NCI-H2081 treated with DMSO at 0.1 percent for 48 hours (cell line): ENCODE measurements around the gene HADHA.

Source experiments
- DNase-seq: peaks from one replicate; lab custom pipeline; 2025; lab: John Stamatoyannopoulos, UW

Gene HADHA

DNA sequence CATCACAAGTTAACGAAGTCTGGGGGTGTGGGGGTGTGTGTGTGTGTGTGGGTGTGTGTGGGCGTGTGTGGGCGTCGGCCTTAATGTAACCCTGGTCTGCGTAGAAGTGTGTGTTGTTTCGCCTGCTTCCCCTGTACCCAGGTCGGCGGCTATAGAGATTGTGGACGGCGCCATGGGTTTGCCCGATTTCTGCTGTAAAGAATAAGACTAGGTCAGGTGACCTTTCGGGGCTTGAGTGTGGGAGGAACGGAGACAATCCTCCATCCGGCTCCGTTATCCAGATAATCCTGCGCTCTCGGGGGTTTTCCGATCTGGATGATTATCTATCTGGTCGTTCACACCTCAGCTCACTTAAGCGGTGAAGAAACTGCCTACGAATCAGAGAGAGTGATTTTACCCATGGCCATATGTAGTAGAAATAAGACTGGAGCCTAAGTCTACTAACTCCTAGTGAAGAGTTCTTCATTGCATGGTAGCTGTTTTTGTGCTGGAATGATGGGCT lies 850 bp upstream of the HADHA start:
- DNase-seq = no peak

DNA sequence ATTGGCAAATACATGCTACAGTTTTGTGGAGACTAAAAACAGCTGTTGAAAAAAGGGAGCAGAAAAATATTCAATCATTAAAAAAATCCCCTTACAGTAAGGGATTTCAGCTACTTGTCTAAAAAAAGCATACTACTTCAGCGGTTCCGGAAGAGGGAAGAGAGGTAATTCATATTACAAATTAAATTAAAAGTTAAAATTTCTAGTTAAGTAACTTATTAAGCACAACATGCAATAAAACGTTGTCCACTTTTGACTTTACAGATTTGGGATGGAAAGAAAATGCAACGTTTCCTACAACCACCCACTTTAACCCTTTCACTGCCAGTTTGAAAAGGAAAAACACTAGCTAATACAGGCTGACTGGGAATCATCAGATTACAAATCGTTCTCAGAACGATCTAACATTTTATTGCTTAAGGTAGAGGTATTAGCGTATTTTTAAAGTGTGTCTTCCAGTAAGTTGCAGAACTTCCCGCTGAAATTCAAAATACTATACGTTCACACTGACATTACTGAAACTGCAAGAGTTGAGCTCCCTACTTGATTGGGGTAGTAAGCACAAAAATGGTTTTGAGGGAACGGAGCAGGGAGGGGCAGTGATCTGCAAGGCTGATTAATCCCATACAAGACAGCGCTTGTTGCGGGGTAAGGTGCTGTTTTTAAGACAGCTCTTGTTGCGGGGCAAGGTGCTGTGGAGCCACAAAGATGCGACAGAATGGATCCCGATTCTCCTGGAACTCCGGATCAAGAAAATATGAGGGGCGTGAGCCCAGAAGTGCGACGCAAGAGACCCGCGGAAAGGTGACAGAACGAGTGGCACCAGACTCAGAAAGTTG lies 743 bp downstream of the HADHA start:
- no peak for DNase-seq

DNA sequence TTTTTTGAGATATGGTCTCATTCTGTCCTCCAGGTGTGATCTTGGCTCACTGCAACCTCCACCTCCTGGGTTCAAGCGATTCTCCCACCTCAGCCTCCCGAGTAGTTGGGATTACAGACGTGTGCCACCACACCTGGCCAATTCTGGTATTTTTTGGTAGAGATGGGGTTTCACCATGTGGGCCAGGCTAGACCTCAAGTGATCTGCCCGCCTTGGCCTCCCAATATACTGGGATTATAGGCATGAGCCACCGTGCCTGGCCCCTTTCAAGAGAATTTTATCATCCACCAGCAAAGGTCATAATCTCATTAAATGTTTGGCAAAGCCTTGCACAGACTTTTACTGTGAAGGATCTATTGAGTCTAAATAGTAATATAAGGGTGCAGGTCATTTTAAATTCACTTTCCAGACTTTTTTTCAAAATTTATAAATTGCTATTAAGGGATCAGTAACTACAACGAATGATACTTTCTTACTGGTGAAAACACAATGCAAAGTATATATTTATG lies 2.5 kb downstream of the HADHA start:
- no peak for DNase-seq

DNA sequence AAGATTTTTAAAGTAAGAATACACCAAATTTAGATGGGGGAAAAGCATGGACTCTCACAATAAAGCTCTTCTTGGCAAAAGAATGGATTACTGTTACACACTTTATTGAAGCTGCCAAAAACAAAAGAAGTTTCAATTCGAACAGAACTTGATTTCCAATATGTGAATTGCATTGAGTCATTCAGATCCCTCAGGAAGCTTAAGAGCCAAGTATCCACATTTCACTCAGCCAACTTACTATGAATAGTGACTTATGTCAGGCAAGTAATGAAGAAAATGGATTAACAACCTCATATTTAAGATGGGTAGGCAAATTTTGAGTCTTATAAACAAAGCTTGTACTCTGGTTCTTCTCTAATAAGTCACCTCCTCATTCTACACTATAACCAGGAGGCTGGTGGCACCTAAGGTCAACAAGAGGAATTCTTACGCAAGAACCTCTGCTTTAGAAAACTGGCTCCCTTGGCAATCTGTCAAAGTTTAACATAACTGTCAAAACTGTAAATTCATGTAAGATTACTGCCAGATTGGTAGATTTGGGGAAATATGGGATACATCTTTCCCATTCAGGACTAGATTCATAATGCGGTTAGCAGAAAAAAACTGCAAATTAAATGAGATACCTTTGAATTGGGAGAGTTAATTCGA lies 6.0 kb downstream of the HADHA start:
- no peak for DNase-seq

DNA sequence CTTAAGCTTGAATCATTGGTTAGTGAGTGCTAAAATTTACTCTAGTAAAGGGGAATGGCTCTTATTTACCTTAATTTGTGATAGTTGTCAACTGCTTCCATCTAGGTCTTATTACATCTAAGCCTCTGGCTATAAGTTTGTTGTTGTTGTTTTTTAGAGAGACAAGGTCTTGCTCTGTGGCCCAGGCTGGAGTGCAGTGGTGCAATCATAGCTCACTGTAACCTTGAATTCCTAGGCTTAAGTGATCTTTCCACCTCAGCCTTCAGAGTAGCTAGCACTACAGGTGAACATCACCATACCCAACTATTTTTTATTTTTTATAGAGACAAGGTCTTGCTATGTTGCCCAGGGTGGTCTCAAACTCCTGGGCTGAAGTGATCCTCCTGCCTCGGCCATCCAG lies 6.6 kb downstream of the HADHA start:
- no peak for DNase-seq

DNA sequence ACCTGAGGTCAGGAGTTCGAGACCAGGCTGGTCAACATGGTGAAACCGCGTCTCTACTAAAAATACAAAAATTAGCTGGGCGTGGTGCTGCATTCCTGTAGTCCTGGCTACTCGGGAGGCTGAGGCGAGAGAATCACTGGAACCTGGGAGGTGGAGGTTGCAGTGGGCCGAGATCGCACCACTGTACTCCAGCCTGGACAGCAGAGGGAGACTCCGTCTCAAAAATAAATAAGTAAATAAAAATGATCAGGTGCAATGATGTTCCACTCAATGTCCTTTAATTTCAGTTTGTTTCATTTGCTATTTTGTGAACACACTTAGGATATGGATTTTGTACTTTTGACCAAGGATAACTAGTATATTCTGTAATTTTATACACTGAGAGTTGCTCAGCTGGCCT lies 9.3 kb downstream of the HADHA start:
- no peak for DNase-seq

DNA sequence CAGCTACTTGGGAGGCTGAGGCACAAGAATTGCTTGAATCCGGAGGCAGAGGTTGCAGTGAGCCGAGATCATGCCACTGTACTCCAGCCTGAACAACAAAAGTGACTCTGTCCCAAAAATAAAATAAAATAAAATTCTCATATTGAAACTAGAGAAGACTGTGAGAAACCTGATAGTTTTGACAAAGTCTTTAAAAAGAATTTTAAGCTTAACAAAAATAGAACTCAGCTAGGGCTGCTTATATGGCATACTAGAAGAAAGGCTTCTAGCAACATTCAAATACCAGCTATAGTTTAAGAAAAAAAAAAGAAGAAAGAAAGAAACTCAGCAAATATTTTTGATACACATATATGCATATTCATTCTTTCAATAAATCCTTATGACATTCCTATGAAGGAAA lies 13.6 kb downstream of the HADHA start:
- DNase-seq = no peak

DNA sequence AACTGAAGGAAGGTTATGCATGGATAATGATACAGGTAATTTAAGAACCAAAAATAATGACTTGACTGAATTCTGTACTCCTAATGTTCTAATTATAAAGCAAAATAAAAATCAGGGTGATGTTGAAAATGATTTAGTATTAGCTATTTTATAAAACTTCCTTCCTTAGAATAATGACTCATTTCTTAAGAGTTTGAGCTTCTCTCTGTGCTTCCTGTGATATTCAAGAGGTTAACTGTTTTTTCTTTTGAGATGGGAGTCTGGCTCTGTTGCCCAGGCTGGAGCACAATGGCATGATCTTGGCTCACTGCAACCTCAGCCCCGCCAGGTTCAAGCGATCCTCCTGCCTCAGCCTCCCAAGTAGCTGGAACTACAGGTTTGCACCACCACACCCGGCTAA lies 14.8 kb downstream of the HADHA start:
- no peak for DNase-seq

DNA sequence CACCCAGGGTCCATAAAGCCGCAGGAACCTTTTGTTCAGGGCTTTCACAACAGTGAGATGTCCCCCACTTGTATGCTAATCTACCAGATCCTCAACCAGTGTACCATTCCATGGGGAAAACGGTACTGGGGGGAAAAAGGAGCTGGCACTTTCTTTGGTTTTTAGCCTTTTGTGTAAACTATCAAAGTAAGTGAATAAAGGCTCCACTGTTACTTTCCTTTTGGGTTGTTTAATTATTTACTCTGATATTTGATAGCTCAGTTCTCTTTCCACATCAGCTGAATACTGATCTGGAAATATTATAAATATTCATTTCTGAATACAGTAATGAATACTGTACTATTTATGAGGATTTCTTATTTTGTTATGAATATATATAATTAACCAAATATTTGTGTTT lies 20.3 kb downstream of the HADHA start:
- DNase-seq = no peak

DNA sequence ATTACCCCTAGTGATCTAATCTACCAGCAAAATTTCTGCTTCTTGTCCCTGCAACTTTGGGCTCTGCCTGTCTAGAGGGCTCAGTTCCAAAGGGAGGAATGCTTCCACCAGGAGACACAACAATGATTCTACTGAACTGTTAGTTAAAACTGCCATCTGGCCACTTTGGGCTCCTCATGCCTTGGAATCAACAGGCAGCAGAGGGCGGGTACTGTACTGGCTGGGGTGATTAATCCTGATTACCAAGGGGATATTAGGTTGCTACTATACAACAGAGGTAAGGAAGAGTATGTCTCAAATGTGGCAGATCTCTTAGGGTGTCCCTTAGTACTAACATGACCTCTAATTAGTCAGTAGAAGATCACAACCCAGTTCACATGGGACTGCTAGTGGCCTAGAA lies 21.4 kb downstream of the HADHA start:
- no peak for DNase-seq

DNA sequence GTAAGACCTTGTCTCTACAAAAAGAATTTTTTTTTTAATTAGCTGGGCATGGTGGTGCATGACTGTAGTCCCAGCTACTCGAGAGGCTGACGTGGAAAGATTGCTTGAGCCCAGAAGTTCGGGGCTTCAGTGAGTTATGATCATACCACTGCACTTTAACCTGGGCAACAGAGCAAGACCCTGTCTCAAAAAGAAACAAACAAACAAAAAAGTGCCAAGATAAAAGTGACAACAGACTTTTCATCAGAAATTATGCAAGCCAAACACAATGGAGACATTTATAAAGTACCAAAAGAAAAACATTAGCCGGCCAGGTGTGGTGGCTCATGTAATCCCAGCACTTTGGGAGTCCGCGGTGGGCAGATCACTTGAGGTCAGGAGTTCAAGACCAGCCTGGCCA lies 26.7 kb downstream of the HADHA start:
- DNase-seq = no peak

DNA sequence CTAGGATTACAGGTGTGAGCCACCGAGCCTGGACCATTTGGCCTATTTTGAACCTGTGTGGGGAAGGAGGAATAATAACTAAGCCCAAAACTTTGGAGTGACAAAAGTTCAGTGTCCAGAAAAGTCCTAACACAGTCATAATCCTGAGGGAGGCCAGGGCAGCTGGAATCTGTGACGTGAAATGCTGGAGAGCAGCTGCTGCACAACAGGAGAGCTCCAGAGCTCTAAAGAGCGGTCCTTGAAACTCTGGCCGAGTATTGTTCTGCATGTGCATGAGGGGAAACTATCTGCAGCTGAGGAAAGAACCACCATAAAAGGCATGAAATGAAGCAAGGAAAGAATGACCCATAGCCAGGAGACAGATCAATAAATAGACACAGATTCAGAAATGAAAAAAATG lies 27.8 kb downstream of the HADHA start:
- DNase-seq = no peak

DNA sequence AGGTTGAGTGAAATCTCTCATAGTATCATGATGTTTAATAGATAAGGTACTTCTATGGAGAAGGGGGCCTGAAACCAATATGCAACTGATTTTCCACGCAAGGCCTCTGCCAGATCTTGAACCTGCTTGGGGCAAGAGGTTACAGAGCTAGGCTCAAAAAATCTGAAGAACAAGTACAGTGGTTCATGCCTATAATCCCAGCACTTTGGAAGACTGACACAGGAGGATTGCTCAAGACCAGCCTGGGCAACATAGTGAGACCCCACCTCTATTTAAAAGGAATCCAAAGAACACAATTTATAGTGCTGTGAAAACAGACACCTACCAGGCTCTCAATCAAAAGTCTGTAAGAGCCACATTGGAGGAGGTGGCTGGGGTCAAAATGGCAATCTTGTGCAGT lies 28.6 kb downstream of the HADHA start:
- no peak for DNase-seq

DNA sequence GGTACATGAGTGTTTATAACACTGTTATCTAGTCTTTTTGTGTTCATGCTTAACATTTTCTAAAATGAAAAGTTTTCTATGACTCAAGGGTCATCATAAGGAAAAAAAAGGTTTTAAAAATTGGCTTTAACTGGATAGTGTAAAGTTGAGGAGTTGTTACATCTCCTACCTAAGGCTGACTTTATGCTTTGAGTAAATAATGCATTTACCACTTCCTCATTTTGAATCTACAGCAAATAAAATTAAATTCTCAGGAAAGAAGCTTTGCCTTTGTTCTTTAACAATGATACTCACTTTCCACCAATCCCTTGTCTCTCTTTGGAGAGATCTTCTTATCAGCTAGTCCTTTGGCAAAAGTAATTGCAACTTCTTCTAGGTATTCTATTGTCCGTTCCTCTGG lies 29.7 kb downstream of the HADHA start:
- no peak for DNase-seq

DNA sequence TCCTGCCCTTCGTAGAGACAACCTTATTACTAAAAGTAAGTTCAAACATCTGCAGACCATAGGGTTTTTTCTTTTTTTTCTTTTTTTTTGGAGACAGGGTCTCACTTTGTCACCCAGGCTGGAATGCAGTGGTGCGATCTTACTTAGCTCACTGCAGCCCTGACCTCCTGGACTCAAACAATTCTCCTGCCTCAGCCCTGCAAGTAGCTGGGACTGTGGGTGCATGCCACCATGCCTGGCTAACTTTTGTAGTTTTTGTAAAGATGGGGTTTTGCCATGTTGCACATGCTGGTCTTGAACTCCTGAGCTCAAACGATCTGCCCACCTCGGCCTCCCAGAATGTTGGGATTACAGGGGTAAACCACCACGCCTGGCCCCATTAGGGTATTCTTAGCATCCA lies 32.4 kb downstream of the HADHA start:
- no peak for DNase-seq

DNA sequence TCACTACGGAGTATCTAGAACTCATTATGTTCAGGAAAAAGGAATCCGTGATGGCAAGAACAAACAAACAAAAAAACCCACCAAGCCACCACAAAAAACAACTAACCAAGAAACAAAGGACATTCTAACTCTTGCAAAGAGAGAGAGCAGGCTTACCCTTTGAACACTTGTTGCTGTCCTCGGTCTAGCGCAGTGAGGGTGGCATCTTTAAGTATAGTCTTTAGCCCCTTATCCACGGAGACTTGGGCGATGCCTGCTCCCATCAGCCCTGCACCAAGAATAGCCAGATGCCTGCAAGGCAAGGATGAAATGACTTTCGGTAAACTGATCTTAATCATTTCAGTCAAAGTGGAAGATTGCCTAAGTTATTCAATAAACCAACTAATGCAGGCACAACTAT lies 40.5 kb downstream of the HADHA start:
- no peak for DNase-seq

DNA sequence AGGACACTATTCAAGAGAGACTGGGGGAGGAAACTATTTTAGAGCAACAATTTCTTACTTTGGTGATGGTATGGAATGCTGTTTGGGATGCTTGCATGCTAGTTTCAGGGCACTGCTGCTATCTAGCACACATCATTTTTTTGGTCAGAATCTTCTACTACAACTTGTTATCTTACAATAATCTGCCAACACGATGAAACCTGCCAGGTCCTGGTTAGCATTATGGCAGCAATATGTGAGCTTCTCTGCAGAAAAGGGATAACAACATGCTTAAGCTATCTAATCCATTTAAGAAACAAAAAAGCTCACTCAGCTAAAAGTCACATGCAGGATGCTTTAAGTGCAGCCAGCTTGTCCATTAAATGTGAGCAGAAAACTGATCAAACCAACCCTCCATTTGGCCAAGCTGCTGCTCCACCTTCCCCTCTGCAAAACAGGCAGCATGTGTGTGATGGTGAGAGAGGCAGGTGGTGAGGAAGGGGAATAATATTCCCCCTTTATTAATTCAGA lies 41.4 kb downstream of the HADHA start:
- DNase-seq = no peak

DNA sequence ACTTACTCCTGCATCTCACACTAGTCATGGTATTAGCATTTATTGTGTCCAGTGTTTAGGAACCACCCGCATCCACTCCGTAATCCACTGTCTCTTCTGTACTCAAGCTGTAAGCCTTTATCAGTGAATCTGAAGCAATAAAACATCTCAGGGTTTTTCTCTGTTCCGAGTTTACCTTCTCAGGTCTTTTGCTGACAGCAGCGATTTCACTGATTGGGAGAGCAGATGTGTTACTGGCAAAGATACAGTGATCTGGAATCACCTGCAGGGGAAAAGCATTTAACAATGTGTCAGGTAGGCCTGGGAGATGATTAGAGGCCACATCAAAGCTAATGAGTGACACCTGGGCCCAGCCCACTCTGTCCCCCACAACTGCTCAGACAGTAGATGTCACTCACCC lies 46.9 kb downstream of the HADHA start:
- DNase-seq = no peak

DNA sequence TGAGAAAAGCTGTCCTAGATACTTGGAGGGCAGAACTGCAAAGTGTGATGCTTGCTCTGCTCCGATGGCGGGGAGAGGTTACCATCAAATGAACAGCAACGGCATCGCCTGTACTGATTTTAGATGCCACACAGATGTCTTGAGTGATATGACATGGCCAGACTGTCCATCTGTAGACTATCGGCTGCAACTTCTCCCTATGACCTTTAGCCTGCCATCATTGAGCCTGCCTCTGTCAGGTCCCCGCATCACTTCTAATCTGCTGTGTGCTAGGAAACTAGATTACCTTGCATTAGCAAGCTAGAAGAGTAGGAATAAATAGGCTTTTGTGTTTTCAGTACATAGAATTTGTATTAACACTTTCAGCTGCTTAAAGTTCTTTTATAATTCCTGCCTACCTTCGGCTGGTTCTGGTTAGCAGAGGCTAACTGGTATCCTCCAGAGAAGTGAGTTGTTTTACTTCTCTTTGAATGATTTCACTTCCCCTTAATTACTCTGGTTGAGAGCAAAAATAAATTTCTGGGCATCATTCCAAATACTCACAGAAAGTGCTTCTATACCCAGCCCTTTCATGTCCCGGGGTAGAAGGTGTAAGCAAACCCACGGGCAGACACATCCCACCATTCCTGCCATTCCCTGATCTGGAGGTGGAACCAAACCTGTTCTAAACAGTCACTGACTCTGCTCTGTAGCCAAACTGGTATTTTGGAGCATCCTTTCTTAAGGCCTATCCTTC lies 47.6 kb downstream of the HADHA start:
- no peak for DNase-seq

DNA sequence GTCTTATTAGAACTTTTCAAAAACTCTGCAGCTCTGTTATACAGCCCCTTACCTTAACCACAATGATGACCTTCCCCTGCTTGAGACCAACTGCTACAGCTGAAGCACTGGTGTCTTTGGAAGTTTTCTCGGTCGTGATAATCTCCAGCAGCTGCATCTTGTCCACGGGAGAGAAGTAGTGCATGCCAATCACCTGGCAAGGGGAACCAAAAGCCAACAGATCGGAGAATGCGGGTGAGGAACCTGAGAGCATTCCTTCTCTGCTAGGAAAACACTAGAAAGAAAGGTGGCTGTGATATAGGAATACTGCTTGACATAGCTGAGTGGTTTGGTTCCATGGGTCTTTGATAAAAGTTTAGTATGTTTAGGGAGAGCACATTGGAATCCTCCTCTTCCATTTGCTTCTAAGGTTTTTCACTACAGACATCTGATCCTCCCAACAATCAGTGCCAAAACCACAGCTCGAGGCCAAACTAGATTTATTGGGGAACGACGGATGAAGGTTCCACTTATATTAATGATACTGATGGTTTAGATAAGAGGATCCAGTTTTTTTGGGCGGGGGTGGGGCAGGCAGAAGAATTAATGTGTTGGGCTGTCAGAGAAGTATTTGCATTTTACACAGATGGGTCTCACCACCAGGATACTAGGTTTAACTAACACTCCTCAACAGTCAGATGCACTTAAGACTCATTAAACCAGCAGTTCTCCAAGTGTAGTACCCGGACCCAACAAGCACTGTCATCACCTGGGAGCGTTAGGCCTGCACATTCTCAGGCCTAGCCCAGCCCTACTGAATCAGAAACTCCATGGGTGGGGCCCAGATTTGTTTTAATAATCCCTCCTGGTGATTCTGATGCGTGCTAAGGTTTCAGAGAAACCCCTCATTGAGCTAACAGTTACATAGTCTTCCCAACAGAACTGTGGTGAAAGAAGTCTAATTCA lies 49.1 kb downstream of the HADHA start:
- DNase-seq = no peak

DNA sequence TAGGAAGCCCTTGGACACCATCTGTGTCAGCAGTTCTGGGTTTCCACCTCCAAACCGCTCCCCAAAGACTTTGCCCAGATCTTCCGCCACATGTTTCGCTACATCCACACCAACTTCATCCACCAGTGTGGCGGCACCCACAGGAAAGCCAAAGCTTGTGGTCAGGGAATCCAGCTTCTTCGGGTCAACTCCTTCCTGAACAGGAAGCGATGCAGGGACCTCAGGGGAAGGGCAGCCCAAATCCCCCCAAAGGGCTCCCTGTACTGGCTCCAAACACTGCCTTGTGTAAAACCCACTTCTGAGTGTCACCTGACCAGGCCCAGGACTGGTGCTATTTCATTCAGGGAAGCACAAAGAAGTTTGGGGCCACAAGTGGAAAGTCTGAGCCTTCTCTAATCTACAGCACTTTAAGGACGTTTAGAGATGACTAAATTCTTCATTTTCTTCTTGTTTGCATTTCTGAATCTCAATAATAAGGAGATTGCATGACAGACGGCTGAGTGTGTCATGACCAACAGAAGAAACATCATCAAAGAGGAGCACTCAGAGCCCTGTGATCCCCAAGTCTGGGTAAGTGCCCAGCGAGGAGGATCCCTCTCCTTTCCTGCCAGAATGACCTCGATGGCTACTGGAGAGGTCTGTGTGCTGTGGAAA lies 50.7 kb downstream of the HADHA start:
- DNase-seq = no peak
